NCI-H1930 (cell line): ENCODE data around the gene APOL4.
"Not testable (repeated sequence)": the region's sequence is repeated elsewhere in the genome, so short reads cannot be mapped to it uniquely, and the experiment has no call there.

ENCODE experiments used
- DNase-seq, 2 experiments: peaks; one replicate each; lab custom pipeline; 2025; lab: John Stamatoyannopoulos, UW

The APOL4 gene

GRCh38 chr22:36231051-36231450, 29.4 kb upstream of the APOL4 start:
- DNase-seq = not testable (repeated sequence)

GRCh38 chr22:36229649-36230048, 28.0 kb upstream of the APOL4 start:
- not testable (repeated sequence) for DNase-seq

GRCh38 chr22:36228944-36229343, 27.3 kb upstream of the APOL4 start:
- DNase-seq = no peak

- not testable (repeated sequence) for DNase-seq
These were observed 26.8 kb upstream of the APOL4 start for GRCh38 chr22:36228369-36228768.

GRCh38 chr22:36227806-36228205, 26.2 kb upstream of the APOL4 start:
- no peak for DNase-seq

GRCh38 chr22:36227396-36227795, 25.8 kb upstream of the APOL4 start:
- no peak for DNase-seq

GRCh38 chr22:36226189-36226588, 24.6 kb upstream of the APOL4 start:
- no peak for DNase-seq

GRCh38 chr22:36225333-36225922, 23.8 kb upstream of the APOL4 start:
- no peak for DNase-seq

- no peak for DNase-seq
These were observed 22.6 kb upstream of the APOL4 start for GRCh38 chr22:36224245-36224644.

- DNase-seq = no peak
These were observed 21.9 kb upstream of the APOL4 start for GRCh38 chr22:36223504-36223903.

- no peak for DNase-seq
These were observed 21.4 kb upstream of the APOL4 start for GRCh38 chr22:36222887-36223450.

- peak in 1 of 2 experiments; percentile 45 for DNase-seq
These were observed 20.5 kb upstream of the APOL4 start for GRCh38 chr22:36221799-36222751.

GRCh38 chr22:36220451-36220921, 18.9 kb upstream of the APOL4 start:
- DNase-seq = no peak

- DNase-seq = no peak
These were observed 17.1 kb upstream of the APOL4 start for GRCh38 chr22:36218648-36219193.

- DNase-seq = no peak
These were observed 14.4 kb upstream of the APOL4 start for GRCh38 chr22:36215981-36216380.

- DNase-seq = no peak
These were observed 12.0 kb upstream of the APOL4 start for GRCh38 chr22:36213586-36213985.

GRCh38 chr22:36212901-36213300, 11.3 kb upstream of the APOL4 start:
- no peak for DNase-seq

- no peak for DNase-seq
These were observed 9.7 kb upstream of the APOL4 start for GRCh38 chr22:36211237-36211861.

GRCh38 chr22:36210224-36210623, 8.6 kb upstream of the APOL4 start:
- no peak for DNase-seq

GRCh38 chr22:36209488-36209908, 7.9 kb upstream of the APOL4 start:
- not testable (repeated sequence) for DNase-seq

GRCh38 chr22:36208914-36209313, 7.3 kb upstream of the APOL4 start:
- no peak for DNase-seq

GRCh38 chr22:36208162-36208765, 6.7 kb upstream of the APOL4 start:
- no peak for DNase-seq
